Measurements from ENCODE around the gene CTXN2. TPM values are rescaled to one million over a fixed set of nuclear protein-coding genes. Genes with fewer than 3 reads are reported as not detected.

The CTXN2 gene
- not detected for polyA plus RNA-seq (2013, experiment 1 of 2; ENCODE audit: insufficient read length)
- not detected for polyA plus RNA-seq (2013, experiment 2 of 2; ENCODE audit: insufficient read length)

DNA sequence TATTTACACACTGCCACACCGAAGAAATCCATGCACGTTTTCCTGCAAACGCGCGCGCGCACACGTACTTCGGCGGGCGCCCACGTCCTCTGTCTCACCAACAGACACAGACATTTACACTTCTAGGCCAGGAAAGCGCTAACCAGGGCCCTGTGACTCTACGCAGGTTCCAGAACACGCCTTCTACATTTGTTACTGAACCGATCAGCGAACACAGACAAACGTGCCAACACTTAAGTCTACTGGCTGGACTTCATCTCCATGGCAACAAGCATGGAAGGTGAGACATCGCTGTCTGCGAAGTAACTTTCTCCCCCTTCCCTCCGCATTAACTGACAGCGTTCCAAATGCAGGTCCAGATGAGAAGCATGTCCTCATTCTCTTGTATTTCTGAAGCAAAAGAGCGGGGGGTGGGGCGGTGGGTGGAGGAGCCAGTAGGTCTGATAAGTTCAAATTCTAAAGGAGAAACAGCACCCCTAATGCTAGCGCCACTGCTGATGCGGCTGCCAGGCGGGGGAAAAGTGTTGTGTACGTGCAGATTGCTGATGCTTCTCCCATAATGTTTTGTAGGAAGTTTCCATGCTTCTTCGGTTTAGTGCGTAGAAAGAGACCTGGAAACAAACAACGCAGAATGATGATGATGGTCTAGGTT lies at the start of gene CTXN2:
Gene CTXN2, plus strand, starts transcription at position 92 of the 652 bp plus-strand sequence. CDS start 9,636 bp downstream, outside the sequence.
- DNase-seq = no peak

DNA sequence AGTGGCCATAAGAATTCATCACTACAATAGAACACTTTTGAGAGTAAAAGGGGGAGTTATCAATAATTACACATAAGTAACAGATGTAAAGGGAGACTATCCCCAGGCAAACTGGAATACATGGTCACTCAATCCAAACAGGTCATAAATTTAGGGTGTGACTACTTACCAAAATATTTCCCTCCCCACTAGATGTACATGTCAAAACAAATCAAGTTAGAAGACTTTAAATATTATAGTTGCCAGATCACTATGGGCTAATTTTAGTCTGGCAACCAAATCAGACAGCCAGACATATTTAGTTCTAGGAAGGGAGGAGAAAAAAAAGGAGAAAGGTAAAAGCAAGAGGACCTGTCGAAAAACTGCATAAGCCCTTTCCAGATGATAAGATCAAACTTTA lies 47.6 kb upstream of the CTXN2 start:
- peak; percentile 13 for DNase-seq

DNA sequence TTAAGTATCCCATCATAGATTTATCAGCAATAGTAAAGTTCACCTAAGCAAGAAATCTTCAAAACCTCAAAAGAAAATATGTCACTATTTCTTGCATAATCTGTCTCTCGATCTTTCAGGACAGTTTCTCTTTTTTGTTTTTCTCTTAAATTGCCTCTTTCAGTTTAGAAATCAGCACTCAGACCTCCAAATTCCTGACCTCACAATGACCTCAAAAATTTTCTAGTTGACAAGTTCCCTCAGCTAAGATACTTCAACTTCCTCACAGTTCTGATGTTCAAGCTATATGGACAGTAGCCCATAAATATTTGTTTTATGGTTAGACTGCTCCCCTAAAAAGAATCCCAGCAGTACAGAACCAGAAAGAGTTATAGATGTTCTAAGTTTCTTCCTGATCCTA lies 46.6 kb upstream of the CTXN2 start:
- DNase-seq = peak; percentile 16

DNA sequence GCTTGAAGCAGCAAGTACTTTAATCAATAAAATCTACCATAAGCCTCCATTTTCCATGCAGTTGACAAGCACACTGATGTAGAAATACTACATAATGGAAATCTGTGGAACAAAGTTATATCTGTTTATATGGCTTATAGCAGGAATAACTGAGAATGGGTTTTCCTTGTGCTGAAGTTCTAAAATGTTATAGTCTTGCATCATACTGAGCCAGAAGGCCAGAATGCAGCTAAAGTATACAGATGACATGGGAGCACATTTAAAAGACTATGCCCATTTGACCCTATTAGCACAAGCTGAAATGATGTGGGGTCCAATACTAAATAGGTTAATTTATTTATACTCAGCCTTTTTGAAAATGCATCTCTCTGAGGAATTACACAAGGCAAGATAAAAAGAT lies 45.5 kb upstream of the CTXN2 start:
- DNase-seq = no peak

GRCh38 chr15:48147358-48147757 lies 44.1 kb upstream of the CTXN2 start:
- no peak for DNase-seq

GRCh38 chr15:48149858-48150257 lies 41.6 kb upstream of the CTXN2 start:
- peak; percentile 59 for DNase-seq

GRCh38 chr15:48153526-48153925 lies 37.9 kb upstream of the CTXN2 start:
- DNase-seq = no peak

DNA sequence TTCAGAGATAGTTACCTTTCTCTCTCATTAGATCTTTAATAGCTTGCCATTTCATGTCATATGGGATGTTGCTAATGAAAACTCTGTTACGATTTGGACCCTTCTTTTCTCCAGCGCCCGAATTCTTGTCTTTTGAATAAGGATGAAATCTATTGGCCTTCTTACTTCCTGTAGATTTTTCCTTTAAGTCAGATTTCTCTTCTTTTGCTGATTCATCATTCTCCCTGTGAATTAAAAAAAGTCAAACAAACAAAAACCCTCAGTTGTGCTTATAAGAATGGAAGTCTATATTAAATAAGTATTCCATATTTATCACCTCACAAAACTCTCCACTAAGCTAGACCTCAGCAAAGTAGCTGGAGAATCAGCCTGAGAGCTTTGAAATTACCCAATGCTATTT lies 22.8 kb upstream of the CTXN2 start:
- DNase-seq = no peak

- no peak for DNase-seq
Observed at GRCh38 chr15:48170981-48171380, 20.5 kb upstream of the CTXN2 start.

DNA sequence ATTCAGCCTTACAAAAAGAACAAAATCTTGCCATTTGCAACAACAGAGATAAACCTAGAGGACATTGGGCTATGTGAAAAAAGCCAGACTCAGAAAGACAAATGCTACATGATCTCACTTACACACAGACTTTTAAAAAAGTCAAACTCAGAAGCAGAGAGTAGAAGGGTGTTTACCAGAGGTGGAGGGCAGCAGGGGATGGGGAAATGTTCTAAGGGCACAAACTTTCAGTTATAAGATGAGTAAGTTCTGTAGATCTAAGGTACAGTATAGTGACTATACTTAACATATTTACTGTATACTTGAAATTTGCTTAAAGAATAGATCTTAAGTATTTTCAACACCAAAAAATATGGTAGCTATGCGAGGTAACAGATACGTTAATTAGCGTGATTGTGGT lies 16.3 kb upstream of the CTXN2 start:
- DNase-seq = no peak

DNA sequence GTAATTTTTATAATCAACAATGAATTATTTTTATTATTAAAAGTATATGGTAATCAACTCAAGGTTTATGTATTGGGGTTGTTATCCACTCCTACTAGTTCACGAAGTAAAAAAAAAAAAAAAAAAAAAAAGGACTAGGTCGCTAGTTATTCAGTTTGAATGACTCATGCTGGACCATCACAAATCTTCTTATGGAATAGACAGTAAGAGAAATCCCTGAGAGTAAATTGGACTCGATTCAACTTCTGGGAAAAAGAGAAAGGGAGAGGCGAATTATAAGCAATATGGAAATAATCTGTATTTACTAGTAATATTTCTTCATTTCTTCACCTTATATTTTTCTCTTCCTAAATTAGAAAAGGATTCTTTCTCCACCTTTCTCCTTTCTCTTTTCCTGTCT lies 15.4 kb upstream of the CTXN2 start:
- DNase-seq = no peak

- DNase-seq = no peak
Observed at GRCh38 chr15:48176957-48177356, 14.5 kb upstream of the CTXN2 start.

DNA sequence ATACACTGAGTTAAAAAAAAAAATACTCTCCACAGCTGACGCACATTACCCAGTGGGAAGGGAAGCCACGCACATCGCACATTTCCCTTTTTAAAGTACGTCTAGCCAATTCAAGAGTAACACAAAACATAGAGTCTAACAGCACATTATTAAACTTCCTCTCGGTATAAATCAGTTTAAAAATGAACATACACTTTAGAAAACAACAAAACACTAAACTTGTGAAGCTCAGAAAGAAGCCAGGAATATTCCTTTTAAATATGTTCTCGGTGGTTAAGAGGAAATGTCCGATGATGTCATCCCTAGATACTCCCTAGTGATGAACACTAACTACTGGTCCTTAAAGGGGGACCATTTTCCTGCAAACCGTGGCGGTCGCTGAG lies 14.1 kb upstream of the CTXN2 start:
- peak; percentile 43 for DNase-seq

- peak; percentile 68 for DNase-seq
Observed at GRCh38 chr15:48177766-48178647, 13.5 kb upstream of the CTXN2 start, which contains the start of gene MYEF2. MYEF2 (minus strand) TSS chr15:48178295; CDS start chr15:48178237, 58 bp downstream.

GRCh38 chr15:48178648-48178931 lies 12.9 kb upstream of the CTXN2 start:
- DNase-seq = no peak

- DNase-seq = no peak
Observed at GRCh38 chr15:48182749-48183148, 8.7 kb upstream of the CTXN2 start.

DNA sequence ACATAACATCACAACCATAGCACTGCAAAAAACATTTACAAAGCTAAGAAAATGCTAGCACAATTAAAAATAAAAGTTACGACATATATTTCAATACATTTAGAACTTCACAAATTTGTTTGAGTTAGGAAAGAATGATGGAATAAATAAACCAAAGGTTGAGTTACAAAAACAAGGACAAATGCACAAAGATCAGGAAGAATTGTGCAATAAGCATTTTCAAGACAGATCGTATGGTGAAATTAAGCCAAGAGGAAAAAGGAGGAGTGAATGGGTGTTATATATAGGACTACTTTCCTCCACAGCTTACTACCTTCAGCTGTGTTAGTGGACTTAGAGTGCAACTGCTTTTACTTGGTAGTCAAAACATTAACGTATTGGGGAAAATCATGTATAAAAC lies 5.9 kb upstream of the CTXN2 start:
- no peak for DNase-seq

DNA sequence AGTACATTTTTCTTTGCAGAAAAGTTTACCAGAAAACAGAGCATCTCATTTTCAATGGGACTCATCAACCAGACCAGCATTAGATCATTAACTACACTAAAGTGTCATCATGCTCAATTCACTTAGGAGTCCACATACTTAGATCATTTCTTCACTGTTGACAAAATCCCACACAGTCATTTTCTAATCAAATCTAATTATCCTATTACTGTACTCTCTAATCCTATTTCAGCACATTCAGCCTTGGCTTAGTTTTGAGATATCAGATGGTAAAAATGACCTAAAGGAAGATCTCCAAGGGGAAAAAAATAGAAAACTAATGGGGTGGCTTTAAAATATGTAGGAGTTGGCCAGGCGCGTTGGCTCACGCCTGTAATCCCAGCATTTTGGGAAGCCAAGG lies 5.2 kb upstream of the CTXN2 start:
- DNase-seq = no peak

- peak; percentile 79 for DNase-seq
Observed at GRCh38 chr15:48190932-48191573, 412 bp upstream of the CTXN2 start.

GRCh38 chr15:48202068-48202467 lies 10.6 kb downstream of the CTXN2 start:
- no peak for DNase-seq

GRCh38 chr15:48205981-48206380 lies 14.5 kb downstream of the CTXN2 start, which contains the start of gene SLC12A1:
SLC12A1 (plus strand) TSS chr15:48206302; CDS start chr15:48207720, 1,418 bp downstream.
- no peak for DNase-seq

DNA sequence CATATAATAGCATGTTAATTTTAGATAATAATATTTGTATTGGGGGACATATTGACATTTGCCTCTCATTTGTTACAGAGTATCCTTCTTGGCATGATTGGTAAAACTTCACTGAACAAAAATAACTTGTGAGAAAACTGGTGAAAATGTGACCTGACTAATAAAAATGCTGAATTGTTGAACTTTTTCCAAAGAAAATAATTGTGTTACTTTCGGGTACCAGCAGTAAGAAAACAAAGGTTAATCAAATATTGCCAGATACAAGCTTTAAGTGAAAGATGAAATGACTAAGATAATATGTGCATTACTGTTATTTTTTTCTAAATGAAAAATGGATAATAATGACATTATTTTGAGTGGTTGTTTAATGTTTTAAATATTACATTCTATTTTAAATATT lies 29.8 kb downstream of the CTXN2 start:
- no peak for DNase-seq

- DNase-seq = no peak
Observed at GRCh38 chr15:48221885-48222284, 30.4 kb downstream of the CTXN2 start.

Measured in fibroblast of skin of scalp (primary cell).